ENCODE measurements around the gene PRPSAP1.
"Not testable (repeated sequence)": the region's sequence is repeated elsewhere in the genome, so short reads cannot be mapped to it uniquely, and the experiment has no call there.

PRPSAP1 gene

GRCh38 chr17:76307299-76307965 is 46.3 kb downstream of the PRPSAP1 start:
- H3K27ac ChIP-seq (ENCODE audit: insufficient read depth in 1 of 2, low read depth in 1 of 2, low read length in 2 of 2, poor library complexity in 1 of 2, severe bottlenecking in 2 of 2) = no peak overlapping the region
- no peaks in the 10 kb centered on the region for H3K4me1 ChIP-seq (ENCODE audit: control extremely low read depth in 1 of 4, control insufficient read depth in 4 of 4, insufficient read depth in 4 of 4, low read length in 3 of 4)
- no peak overlapping the region for H3K4me3 ChIP-seq (ENCODE audit: control insufficient read depth in 1 of 7, extremely low read depth in 1 of 7, insufficient read depth in 4 of 7, low read depth in 2 of 7, low read length in 6 of 7)
- CTCF ChIA-PET = interaction anchor here (18.5 kb wide), 1 partner anchor 94 kb away, joined by 226 read pairs; no protein-coding TSS in a partner anchor
- H3K9me3 ChIP-seq (ENCODE audit: control extremely low read depth in 1 of 5, control insufficient read depth in 4 of 5, insufficient read depth in 2 of 5, low read depth in 1 of 5, low read length in 4 of 5) = no peaks in the 10 kb centered on the region
- 96% methylated on average over 58 of the region's 58 CpGs for WGBS (ENCODE audit: insufficient coverage)
- peaks cover 5 to 20% (median 14%) of the 10 kb centered on the region in 4 experiments for H3K36me3 ChIP-seq (ENCODE audit: control insufficient read depth in 4 of 4, insufficient read depth in 4 of 4, low read length in 3 of 4)
- DNase-seq = no peak
- POLR2A ChIA-PET = interaction anchor here (0.6 kb wide), 1 partner anchor 406 kb away, joined by 9 read pairs; no protein-coding TSS in a partner anchor
- no peaks in the 10 kb centered on the region for H3K27me3 ChIP-seq (replicated peaks in 2 of 5; ENCODE audit: control insufficient read depth in 4 of 5, insufficient read depth in 5 of 5, low read length in 4 of 5)

DNA sequence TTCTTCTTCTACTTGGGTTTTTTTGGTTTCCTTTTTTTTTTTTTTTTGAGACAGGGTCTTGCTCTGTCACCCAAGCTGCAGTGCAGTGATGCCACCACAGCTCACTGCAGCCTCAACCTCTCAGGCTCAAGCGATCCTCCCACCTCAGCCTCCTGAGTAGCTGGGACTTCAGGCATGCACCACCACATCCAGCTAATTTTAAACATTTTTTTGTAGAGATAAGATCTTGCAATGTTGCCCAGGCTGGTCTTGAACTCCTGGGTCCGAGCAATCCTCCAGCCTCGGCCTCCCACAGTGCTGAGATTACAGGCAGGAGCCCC is 48.6 kb downstream of the PRPSAP1 start:
- DNase-seq; H3K9me3 ChIP-seq (ENCODE audit: control extremely low read depth in 1 of 5, control insufficient read depth in 4 of 5, insufficient read depth in 2 of 5, low read depth in 1 of 5, low read length in 4 of 5); H3K4me3 ChIP-seq (ENCODE audit: control insufficient read depth in 1 of 7, extremely low read depth in 1 of 7, insufficient read depth in 4 of 7, low read depth in 2 of 7, low read length in 6 of 7); H3K27me3 ChIP-seq (replicated peaks in 2 of 5; ENCODE audit: control insufficient read depth in 4 of 5, insufficient read depth in 5 of 5, low read length in 4 of 5); H3K27ac ChIP-seq (ENCODE audit: insufficient read depth in 1 of 2, low read depth in 1 of 2, low read length in 2 of 2, poor library complexity in 1 of 2, severe bottlenecking in 2 of 2); POLR2A ChIA-PET; H3K36me3 ChIP-seq (ENCODE audit: control insufficient read depth in 4 of 4, insufficient read depth in 4 of 4, low read length in 3 of 4); H3K4me1 ChIP-seq (ENCODE audit: control extremely low read depth in 1 of 4, control insufficient read depth in 4 of 4, insufficient read depth in 4 of 4, low read length in 3 of 4): not testable (repeated sequence)
- CTCF ChIA-PET = interaction anchor here (1.3 to 18.5 kb wide), 4 partner anchors 10 to 96 kb away, joined by 3 to 226 read pairs (median 12); no protein-coding TSS in a partner anchor
- 100% methylated on average over 2 of the region's 3 CpGs for WGBS (ENCODE audit: insufficient coverage)

DNA sequence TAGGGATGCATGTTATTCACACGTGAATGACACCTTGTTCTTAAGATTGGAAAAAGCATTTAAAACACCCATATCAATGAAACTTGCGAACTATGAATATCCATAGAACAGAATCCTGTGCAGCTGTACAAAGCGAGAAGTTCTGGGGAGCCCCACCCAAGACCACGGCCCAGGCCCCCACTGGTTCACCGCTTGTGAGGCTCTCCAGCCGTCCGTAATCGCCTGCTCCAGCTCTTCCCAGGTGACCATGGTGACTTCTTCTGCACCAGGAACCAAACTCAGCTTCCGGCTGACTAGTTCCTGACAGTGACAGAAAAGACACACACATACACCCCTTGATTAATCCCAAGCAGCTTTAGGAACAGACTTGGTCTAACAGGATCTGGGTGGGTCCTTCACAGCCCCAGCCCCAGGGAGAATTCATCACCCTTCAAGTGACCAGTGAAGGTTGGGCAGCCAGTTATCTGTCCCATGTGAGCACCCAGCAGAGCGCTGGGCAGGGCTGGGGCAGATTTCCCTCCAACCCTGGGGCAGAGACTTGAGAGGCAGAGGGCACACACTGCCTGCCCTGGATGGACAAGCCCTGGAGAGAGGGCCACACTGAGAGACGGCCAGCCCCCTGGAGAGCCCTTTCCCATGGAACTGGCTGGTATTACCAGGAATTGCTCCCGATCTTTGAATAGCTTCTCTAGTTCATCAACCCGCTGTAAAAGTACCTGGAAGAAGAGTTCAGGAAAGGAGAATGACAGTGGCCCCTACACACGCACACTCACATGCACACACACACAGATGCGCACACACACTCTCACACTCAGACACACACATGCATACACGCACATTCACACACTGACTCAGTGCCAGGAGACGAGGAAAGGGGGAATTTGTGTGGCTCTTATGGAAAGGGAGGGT is 49.2 kb downstream of the PRPSAP1 start:
- Histone ChIP-seq H3K4me1 (ENCODE audit: control extremely low read depth in 1 of 4, control insufficient read depth in 4 of 4, insufficient read depth in 4 of 4, low read length in 3 of 4) (no peaks in the 10 kb centered on the region), H3K9me3 (ENCODE audit: control extremely low read depth in 1 of 5, control insufficient read depth in 4 of 5, insufficient read depth in 2 of 5, low read depth in 1 of 5, low read length in 4 of 5) (no peaks in the 10 kb centered on the region), H3K27ac (ENCODE audit: insufficient read depth in 1 of 2, low read depth in 1 of 2, low read length in 2 of 2, poor library complexity in 1 of 2, severe bottlenecking in 2 of 2) (no peak overlapping the region), H3K27me3 (replicated peaks in 2 of 5; ENCODE audit: control insufficient read depth in 4 of 5, insufficient read depth in 5 of 5, low read length in 4 of 5) (no peaks in the 10 kb centered on the region), H3K4me3 (ENCODE audit: control insufficient read depth in 1 of 7, extremely low read depth in 1 of 7, insufficient read depth in 4 of 7, low read depth in 2 of 7, low read length in 6 of 7) (no peak overlapping the region), H3K36me3 (ENCODE audit: control insufficient read depth in 4 of 4, insufficient read depth in 4 of 4, low read length in 3 of 4) (peaks cover 0 to 7% (median 4%) of the 10 kb centered on the region in 4 experiments)
- CTCF ChIA-PET = interaction anchor here (0.7 to 18.5 kb wide), 13 partner anchors 9 to 97 kb away, joined by 3 to 226 read pairs (median 5); partner anchors contain the start of gene PRPSAP1
- WGBS (ENCODE audit: insufficient coverage) = 94% methylated on average over 9 of the region's 17 CpGs
- DNase-seq = no peak
- POLR2A ChIA-PET = no interaction called here

- Histone ChIP-seq H3K9me3 (ENCODE audit: control extremely low read depth in 1 of 5, control insufficient read depth in 4 of 5, insufficient read depth in 2 of 5, low read depth in 1 of 5, low read length in 4 of 5) (no peaks in the 10 kb centered on the region), H3K36me3 (ENCODE audit: control insufficient read depth in 4 of 4, insufficient read depth in 4 of 4, low read length in 3 of 4) (peaks cover 0 to 2% (median 0%) of the 10 kb centered on the region in 4 experiments), H3K4me1 (ENCODE audit: control extremely low read depth in 1 of 4, control insufficient read depth in 4 of 4, insufficient read depth in 4 of 4, low read length in 3 of 4) (no peaks in the 10 kb centered on the region), H3K27ac (ENCODE audit: insufficient read depth in 1 of 2, low read depth in 1 of 2, low read length in 2 of 2, poor library complexity in 1 of 2, severe bottlenecking in 2 of 2) (no peak overlapping the region), H3K27me3 (replicated peaks in 2 of 5; ENCODE audit: control insufficient read depth in 4 of 5, insufficient read depth in 5 of 5, low read length in 4 of 5) (no peaks in the 10 kb centered on the region), H3K4me3 (ENCODE audit: control insufficient read depth in 1 of 7, extremely low read depth in 1 of 7, insufficient read depth in 4 of 7, low read depth in 2 of 7, low read length in 6 of 7) (no peak overlapping the region)
- ChIA-PET POLR2A (interaction anchor here (0.7 kb wide), 1 partner anchor 88 kb away, joined by 6 read pairs; no protein-coding TSS in a partner anchor), CTCF (interaction anchor here (0.7 to 18.5 kb wide), 7 partner anchors 18 to 386 kb away, joined by 3 to 226 read pairs (median 4); partner anchors contain the start of gene SPHK1)
- WGBS (ENCODE audit: insufficient coverage) = 100% methylated on average over 1 of the region's 3 CpGs
- no peak for DNase-seq
These were observed 56.3 kb downstream of the PRPSAP1 start for GRCh38 chr17:76297436-76297835.

DNA sequence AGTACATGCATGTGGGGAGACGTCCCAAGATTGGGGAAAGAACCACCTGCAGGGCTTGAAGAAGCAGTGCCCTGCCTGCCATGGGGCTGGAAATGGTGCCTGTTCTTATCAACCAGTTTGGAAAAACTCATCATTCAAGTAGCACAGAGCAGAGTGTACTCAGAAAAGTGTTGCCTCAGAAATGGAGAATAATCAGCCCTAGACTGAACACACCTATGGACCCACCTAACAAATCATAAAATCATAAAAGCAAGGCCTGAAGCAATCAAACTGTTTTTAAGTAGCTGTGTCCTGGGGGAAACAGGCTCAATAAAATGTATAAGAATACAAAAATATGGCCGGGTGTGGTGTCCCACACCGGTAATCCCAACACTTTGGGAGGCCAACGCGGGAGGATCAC is 56.8 kb downstream of the PRPSAP1 start:
- 100% methylated on average over 3 of the region's 5 CpGs for WGBS (ENCODE audit: insufficient coverage)
- POLR2A ChIA-PET = no interaction called here

DNA sequence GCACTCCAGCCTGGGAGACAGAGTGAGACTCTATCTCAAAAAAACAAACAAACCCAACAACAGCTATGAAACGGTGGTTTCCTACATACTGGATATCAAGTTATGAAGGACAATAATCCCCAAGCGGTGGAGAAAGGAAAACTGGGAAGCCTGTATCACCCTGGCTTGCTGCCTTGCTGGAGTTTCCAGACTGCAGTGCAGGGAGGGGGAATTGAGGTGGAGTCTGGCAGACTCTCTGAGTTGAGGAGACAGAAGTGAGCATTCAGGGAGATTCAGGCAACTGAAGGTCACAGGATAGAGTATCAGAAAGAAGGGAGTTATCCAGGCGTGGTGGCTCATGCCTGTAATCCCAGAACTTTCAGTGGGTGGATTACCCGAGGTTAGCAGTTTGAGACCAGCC is 57.5 kb downstream of the PRPSAP1 start:
- H3K4me3 ChIP-seq (ENCODE audit: control insufficient read depth in 1 of 7, extremely low read depth in 1 of 7, insufficient read depth in 4 of 7, low read depth in 2 of 7, low read length in 6 of 7) = no peak overlapping the region
- peaks cover 0 to 9% (median 1%) of the 10 kb centered on the region in 4 experiments for H3K36me3 ChIP-seq (ENCODE audit: control insufficient read depth in 4 of 4, insufficient read depth in 4 of 4, low read length in 3 of 4)
- no peak for DNase-seq
- H3K27me3 ChIP-seq (replicated peaks in 2 of 5; ENCODE audit: control insufficient read depth in 4 of 5, insufficient read depth in 5 of 5, low read length in 4 of 5) = no peaks in the 10 kb centered on the region
- WGBS (ENCODE audit: insufficient coverage) = 100% methylated on average over 3 of the region's 4 CpGs
- H3K27ac ChIP-seq (ENCODE audit: insufficient read depth in 1 of 2, low read depth in 1 of 2, low read length in 2 of 2, poor library complexity in 1 of 2, severe bottlenecking in 2 of 2) = no peak overlapping the region
- no peaks in the 10 kb centered on the region for H3K4me1 ChIP-seq (ENCODE audit: control extremely low read depth in 1 of 4, control insufficient read depth in 4 of 4, insufficient read depth in 4 of 4, low read length in 3 of 4)
- H3K9me3 ChIP-seq (ENCODE audit: control extremely low read depth in 1 of 5, control insufficient read depth in 4 of 5, insufficient read depth in 2 of 5, low read depth in 1 of 5, low read length in 4 of 5) = no peaks in the 10 kb centered on the region
- CTCF ChIA-PET = interaction anchor here (1.0 to 18.5 kb wide), 3 partner anchors 17 to 181 kb away, joined by 3 to 226 read pairs (median 4); no protein-coding TSS in a partner anchor
- POLR2A ChIA-PET = no interaction called here

More for the DNA sequence above, 56.8 kb downstream of the PRPSAP1 start:
- Histone ChIP-seq H3K27ac (ENCODE audit: insufficient read depth in 1 of 2, low read depth in 1 of 2, low read length in 2 of 2, poor library complexity in 1 of 2, severe bottlenecking in 2 of 2) (no peak overlapping the region), H3K4me1 (ENCODE audit: control extremely low read depth in 1 of 4, control insufficient read depth in 4 of 4, insufficient read depth in 4 of 4, low read length in 3 of 4) (no peaks in the 10 kb centered on the region), H3K4me3 (ENCODE audit: control insufficient read depth in 1 of 7, extremely low read depth in 1 of 7, insufficient read depth in 4 of 7, low read depth in 2 of 7, low read length in 6 of 7) (no peak overlapping the region), H3K36me3 (ENCODE audit: control insufficient read depth in 4 of 4, insufficient read depth in 4 of 4, low read length in 3 of 4) (peaks cover 0 to 2% (median 1%) of the 10 kb centered on the region in 4 experiments), H3K27me3 (replicated peaks in 2 of 5; ENCODE audit: control insufficient read depth in 4 of 5, insufficient read depth in 5 of 5, low read length in 4 of 5) (no peaks in the 10 kb centered on the region), H3K9me3 (ENCODE audit: control extremely low read depth in 1 of 5, control insufficient read depth in 4 of 5, insufficient read depth in 2 of 5, low read depth in 1 of 5, low read length in 4 of 5) (no peaks in the 10 kb centered on the region)
- DNase-seq = no peak
- CTCF ChIA-PET = interaction anchor here (1.2 to 18.5 kb wide), 4 partner anchors 17 to 217 kb away, joined by 4 to 226 read pairs (median 8); no protein-coding TSS in a partner anchor
